Psoas muscle (tissue), 8 donors: ENCODE results near the gene BTBD16. TPM values are rescaled to one million over a fixed set of nuclear protein-coding genes. Genes with fewer than 3 reads are reported as not detected.

ENCODE experiments used
- ATAC-seq, 4 donors: fragments of 200-7000 bp; cut with Tn5 transposase; one replicate each; pipeline ENCODE4 v1.9.1; 2020; ENCODE audit warnings: moderate library complexity in 3 of 4, mild to moderate bottlenecking in 2 of 4
- DNase-seq, 2 donors: peaks; one replicate each; pipeline ENCODE4 v3.0.0-alpha.2; 2020
- H3K27ac ChIP-seq: fragments of 200-600 bp; one replicate; pipeline ENCODE4 v1.8.0; 2022
- H3K27me3 ChIP-seq, 3 donors: fragments of 200-600 bp in 1 of 3; one replicate each; pipeline versions ENCODE4 v1.6.1 to v1.8.0; 2013 to 2022; ENCODE audit warnings: low read length in 2 of 3, mild to moderate bottlenecking in 2 of 3, moderate library complexity in 1 of 3; ENCODE audit not compliant: insufficient read depth in 3 of 3
- H3K36me3 ChIP-seq, 2 donors: fragments of 200-600 bp in 1 of 2; one replicate each; pipeline versions ENCODE4 v1.6.1 to v1.8.0; 2013 to 2022; ENCODE audit warnings: low read depth in 1 of 2, mild to moderate bottlenecking in 1 of 2, moderate library complexity in 1 of 2; ENCODE audit not compliant: insufficient read depth in 1 of 2
- H3K4me1 ChIP-seq: fragments of 200-600 bp; one replicate; pipeline ENCODE4 v1.8.0; 2022
- H3K4me3 ChIP-seq: fragments of 200-600 bp; one replicate; pipeline ENCODE4 v1.8.0; 2022; ENCODE audit warnings: mild to moderate bottlenecking
- H3K9me3 ChIP-seq: fragments of 200-600 bp; one replicate; pipeline ENCODE4 v1.8.0; 2022
- CTCF ChIP-seq: fragments of 200-600 bp; IDR thresholded peaks from one replicate; pipeline ENCODE4 v1.8.0; 2022; ENCODE audit warnings: antibody characterized with exemption
- WGBS, 3 donors: extraction: QIAGEN DNeasy Blood & Tissue Kit; methylation state at CpG; one replicate each; pipeline versions ENCODE4 v1.1.6 to v1.1.7; 2013; 5-methylcytosine and 5-hydroxymethylcytosine counted together
- intact Hi-C, 2 donors: fragments of 100-400 bp; cut with DNase I; formaldehyde crosslinking; loops; one replicate each; pipeline versions ENCODE4 v1.11.0 to v1.14.2; 2022
- polyA plus RNA-seq, 3 donors: library from polyadenylated mRNA; stranded (reverse); fragments of 200-250 nt; gene quantifications; one replicate each; pipeline ENCODE4 v1.2.3, GENCODE V29; 2013
- total RNA-seq, 4 donors: library from RNA; stranded (reverse); fragmentation: NEBNext Ultra II Directional in 2 of 4; extraction: Animal tissue kit (Norgen Biotek cat#: 25700) in 2 of 4; gene quantifications; one replicate each; pipeline versions ENCODE4 v1.2.1 to v1.2.4, GENCODE V29; 2021 to 2023
- donor health status: healthy with polysubstance abuse.
- donor health status: DM: no; HTN: no; CAD: no; lungs with moderate emphysema.
- donor health status: Bipolar disorder and iron deficiency.
- donor health status: healthy.
- donor health status: DM: yes; HTN: yes; CAD: no.
- donor health status: DM: no; HTN: no; CAD: no.
- donor health status: DM: no; HTN: no; CAD: no.
- donor health status: DM: yes; HTN: yes; CAD: no.

The BTBD16 gene
- total and polyA plus RNA-seq, 7 donors = 0.14 to 0.58 (median 0.32) TPM; not detected in 4

DNA sequence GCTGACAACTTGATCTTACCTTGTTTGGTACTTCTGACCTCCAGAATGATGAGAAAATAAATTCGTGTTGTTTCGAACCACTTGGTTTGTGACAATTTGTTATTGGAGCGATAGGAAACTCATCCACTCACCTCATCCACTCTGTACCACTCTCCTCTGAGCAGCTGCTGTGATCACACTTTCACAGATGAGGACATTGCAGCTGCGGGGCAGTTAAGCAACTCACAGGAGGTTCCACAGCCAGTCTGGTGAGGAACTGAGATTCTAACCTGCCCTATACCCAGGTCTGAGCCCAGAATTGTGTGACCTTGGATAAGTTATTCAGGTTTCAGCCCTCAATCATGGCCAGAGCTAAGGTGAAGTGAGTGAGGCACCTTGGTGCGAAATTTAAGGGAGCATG is 35.2 kb downstream of the BTBD16 start:
- no peak for TF ChIP-seq CTCF
- Histone ChIP-seq H3K9me3 (no peaks in the 10 kb centered on the region), H3K36me3 (no peaks in the 10 kb centered on the region), H3K4me1 (peaks cover 25% of the 10 kb centered on the region), H3K27ac (no peak overlapping the region), H3K27me3 (no peaks in the 10 kb centered on the region), H3K4me3 (no peak overlapping the region)
- intact Hi-C loops = loop anchor here (5.0 to 10.0 kb wide), 2 partner anchors 36 to 69 kb away; partner anchors contain the start of gene PLEKHA1 (in 1 of the 2)
- no peak for ATAC-seq
- no peak for DNase-seq
- WGBS, 3 donors = 94 to 97% (median 96%) methylated on average over 5 of the region's 5 CpGs

DNA sequence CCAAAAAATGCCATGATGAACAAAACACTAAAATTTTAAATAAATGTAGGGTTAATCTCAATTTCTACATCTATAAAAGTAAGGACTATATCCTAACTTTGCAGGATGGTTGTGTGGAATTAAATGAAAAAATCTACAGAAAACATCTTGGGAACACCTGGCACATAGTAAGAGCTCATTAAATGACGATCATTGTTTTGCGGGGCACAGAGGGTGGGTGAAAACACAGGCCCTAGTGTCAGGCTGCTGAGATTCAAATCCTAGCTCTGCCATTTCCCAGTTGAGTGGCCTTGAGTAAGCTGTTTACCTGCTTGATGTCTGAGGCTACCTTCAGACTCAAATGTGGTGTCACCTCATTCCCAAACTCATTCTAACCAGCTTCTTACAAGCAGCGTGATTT is 35.6 kb downstream of the BTBD16 start:
- peaks cover 24% of the 10 kb centered on the region for H3K4me1 ChIP-seq
- H3K36me3 ChIP-seq = no peaks in the 10 kb centered on the region
- WGBS, 3 donors = 60 to 76% (median 76%) methylated on average over 3 of the region's 3 CpGs
- peak overlapping the region; percentile 85 for H3K27ac ChIP-seq
- intact Hi-C loops = loop anchor here (5.0 to 10.0 kb wide), 2 partner anchors 36 to 68 kb away; partner anchors contain the start of gene PLEKHA1 (in 1 of the 2)
- no peak overlapping the region for H3K4me3 ChIP-seq
- no peak for TF ChIP-seq CTCF
- no peak for DNase-seq
- no peaks in the 10 kb centered on the region for H3K9me3 ChIP-seq
- ATAC-seq = no peak
- no peaks in the 10 kb centered on the region for H3K27me3 ChIP-seq

GRCh38 chr10:122307669-122308416 is 36.7 kb downstream of the BTBD16 start:
- TF ChIP-seq CTCF = no peak
- Histone ChIP-seq H3K9me3 (no peaks in the 10 kb centered on the region), H3K4me1 (peaks cover 24% of the 10 kb centered on the region), H3K36me3 (no peaks in the 10 kb centered on the region), H3K27me3 (no peaks in the 10 kb centered on the region), H3K4me3 (peak overlapping the region; percentile 36), H3K27ac (peak overlapping the region; percentile 85)
- WGBS, 3 donors = 26 to 29% (median 28%) methylated on average over 13 of the region's 13 CpGs
- ATAC-seq = peak; percentile 85 to 94 (median 90)
- DNase-seq = peak; percentile 72 to 74
- intact Hi-C loops = loop anchor here (5.0 to 10.0 kb wide), 2 partner anchors 34 to 67 kb away; partner anchors contain the start of gene PLEKHA1 (in 1 of the 2)

DNA sequence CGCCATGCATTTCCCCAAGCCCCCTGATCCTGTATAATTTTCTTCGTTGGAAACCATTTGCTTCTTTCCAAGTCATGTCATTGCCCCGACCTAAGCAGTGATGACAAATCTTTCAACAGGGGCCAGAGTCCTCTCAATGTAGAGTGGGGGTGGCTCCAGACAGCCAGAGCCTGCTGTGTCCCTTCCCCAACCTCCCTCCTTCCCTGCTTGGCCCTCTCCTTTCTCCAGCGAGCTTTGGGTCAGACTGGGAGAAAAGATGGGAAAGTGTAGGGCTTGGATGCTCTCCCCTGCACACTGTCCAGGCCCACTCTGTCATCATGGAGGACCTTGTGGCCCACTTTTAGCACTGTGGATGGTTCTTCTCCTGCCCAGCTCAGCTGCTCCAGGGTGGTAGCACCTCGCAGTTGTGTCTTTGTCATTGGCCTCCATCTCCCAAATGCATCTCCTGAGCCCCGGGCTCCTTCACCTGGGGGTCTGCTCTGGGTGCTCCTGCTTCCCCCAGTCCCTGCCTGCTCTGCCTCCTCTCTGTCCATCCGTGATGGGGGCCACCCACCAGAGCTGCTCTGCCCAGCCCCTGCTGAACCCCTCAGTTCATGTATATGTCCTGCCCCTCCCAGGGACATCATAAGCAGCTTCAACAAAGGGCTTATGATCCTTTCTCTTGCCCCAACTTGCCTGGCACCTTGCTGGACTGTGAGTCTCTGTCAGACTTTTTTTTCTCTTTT is 37.5 kb downstream of the BTBD16 start:
- H3K9me3 ChIP-seq = no peaks in the 10 kb centered on the region
- intact Hi-C loops = loop anchor here (5.0 to 10.0 kb wide), 2 partner anchors 34 to 66 kb away; partner anchors contain the start of gene PLEKHA1 (in 1 of the 2)
- no peaks in the 10 kb centered on the region for H3K27me3 ChIP-seq
- H3K4me1 ChIP-seq = peaks cover 24% of the 10 kb centered on the region
- DNase-seq = no peak
- no peak for TF ChIP-seq CTCF
- peak overlapping the region; percentile 36 for H3K4me3 ChIP-seq
- peak; percentile 45 to 61 (median 55) for ATAC-seq
- peak overlapping the region; percentile 85 for H3K27ac ChIP-seq
- no peaks in the 10 kb centered on the region for H3K36me3 ChIP-seq
- WGBS, 3 donors = 67 to 75% (median 72%) methylated on average over 7 of the region's 7 CpGs
